HG03521 (cell line): ENCODE results near the gene ACP3.

Source experiments
- ATAC-seq: cut with Tn5 transposase; IDR thresholded peaks from one replicate; pipeline ENCODE4 v1.9.1; 2021; ENCODE audit warnings: mild to moderate bottlenecking, moderate library complexity; ENCODE audit not compliant: unreplicated experiment

ACP3 gene

DNA sequence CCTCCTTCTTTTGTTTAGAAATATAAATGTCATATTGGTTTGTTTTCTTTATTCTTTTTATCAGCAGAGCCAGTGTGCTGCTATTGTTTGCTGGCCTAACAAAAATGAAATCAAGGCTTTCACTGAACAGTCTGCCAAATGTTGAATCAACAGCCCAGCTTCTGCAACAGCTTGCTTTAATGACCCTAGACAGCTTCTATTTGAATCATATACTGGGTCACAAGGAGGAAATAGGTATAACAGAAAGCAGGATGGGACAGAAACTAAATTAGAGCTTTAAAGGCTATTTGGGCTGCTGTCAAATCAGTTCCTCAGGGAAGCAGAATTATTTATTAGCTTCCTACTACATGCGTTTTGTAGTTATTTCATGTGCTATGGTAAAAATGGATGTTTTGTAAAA is 88.0 kb downstream of the ACP3 start:
- ATAC-seq = no peak

DNA sequence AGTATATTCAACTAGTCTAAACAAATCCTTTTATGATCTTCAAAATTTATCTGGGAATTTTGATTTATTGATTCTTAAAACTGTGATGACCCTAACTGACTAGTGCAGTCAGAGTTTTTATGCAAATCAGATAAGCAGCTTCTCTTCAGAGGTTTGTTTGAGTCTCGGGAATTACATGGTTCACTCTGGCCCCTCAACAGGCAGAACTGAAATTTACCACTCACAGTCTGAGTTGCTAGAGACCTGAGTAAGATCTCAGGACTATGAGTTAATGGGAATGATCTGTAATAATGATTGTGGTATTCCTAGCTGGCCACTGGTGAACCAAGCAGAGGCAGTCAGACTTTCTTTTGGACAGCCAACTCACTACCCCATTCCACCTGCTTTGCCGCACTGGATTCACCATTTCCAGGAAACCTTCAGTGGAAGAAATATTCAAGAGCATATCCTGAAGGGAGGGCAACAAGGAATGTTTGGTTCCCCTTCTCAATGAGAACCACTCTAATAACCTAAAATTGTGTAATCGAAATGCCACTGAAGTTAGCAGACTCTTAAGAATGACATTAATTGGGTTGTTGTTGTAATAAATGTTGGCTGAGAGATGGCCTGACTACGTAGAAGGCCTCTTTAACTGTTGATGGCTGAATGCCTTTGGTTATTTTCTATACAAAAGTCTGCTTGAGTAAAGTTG is 88.5 kb downstream of the ACP3 start:
- no peak for ATAC-seq

DNA sequence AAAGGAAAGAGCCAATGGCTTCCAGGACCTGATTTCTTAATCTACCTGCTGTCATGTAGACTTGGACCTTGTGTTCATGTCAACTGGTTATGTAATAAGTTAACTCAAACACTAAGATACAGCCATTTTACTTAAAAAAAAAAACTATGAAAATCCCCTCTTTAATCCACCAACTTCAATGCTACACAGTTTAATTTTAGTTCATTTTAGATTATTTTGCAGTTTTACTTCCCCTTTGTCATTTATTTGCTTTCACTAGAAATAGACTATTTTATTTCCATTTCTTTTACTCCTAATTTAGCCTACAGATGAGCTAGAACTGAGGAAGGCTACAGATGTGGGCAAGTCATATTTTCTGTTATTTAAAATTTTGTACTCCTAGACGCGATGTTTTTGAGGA is 89.4 kb downstream of the ACP3 start:
- ATAC-seq = no peak

DNA sequence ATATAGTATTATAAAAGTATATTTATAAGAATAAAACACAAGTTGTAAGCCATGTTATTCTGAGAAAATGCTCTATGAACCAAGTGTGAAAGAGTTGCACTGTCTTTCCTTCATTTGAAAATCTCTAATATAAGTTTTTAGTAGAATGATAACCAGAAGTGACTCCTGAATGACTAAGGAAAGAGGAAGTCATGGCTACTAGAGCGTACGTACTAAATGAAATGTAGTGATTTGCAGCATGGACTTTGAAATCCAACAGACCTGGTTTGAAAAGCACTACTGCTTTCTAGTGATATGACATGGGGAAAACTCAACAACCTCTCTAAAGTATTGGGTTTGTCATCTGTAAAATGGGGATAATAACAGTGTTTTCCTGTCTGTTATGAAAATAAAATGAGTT is 89.8 kb downstream of the ACP3 start:
- no peak for ATAC-seq
